Stomach (tissue), 4 donors: ENCODE results near the gene IGF2BP1.
"Not testable (repeated sequence)": the region's sequence is repeated elsewhere in the genome, so short reads cannot be mapped to it uniquely, and the experiment has no call there.

Experiments
- CTCF ChIP-seq, 7 experiments: fragments of 450-650 bp in 4 of 7; fragments of 200-600 bp in 3 of 7; sonication (generic) in 3 of 7; IDR thresholded peaks; one replicate each; pipeline ENCODE4 v1.5.1; 2016 to 2019; ENCODE audit warnings: antibody characterized with exemption in 7 of 7, control low read depth in 2 of 7, mild to moderate bottlenecking in 1 of 7
- POLR2A ChIP-seq, 4 donors: fragments of 450-650 bp; IDR thresholded peaks; one replicate each; pipeline ENCODE4 v1.6.1; 2016; ENCODE audit warnings: antibody characterized with exemption in 4 of 4, control low read depth in 2 of 4, mild to moderate bottlenecking in 1 of 4, moderate library complexity in 1 of 4

GRCh38 chr17:49103360-49103759 lies 106.2 kb downstream of the IGF2BP1 start:
- TF ChIP-seq CTCF, POLR2A (IDR thresholded peaks at IDR 0.05): not testable (repeated sequence)
